Panc1 (cell line): ENCODE results near the gene ST7L. TPM values are rescaled to one million over a fixed set of nuclear protein-coding genes. Genes with fewer than 3 reads are reported as not detected.

ENCODE experiments used
- ATAC-seq: fragments of 200-7000 bp; cut with Tn5 transposase; 2 replicates; pipeline ENCODE4 v1.9.1; 2020; ENCODE audit warnings: mild to moderate bottlenecking, moderate library complexity
- BruUV-seq: library from RNA; stranded (reverse); fragments of 400-500 nt; replicated peaks from 2 replicates; lab custom pipeline; 2021; lab: Mats Ljungman, UMichigan
- CTCF ChIA-PET: fragments of 300-600 bp; sonication (Branson Sonifier 250); formaldehyde crosslinking; loops from one replicate; lab custom pipeline; 2022; ENCODE audit warnings: antibody characterized with exemption; lab: Charles Lee
- POLR2A ChIA-PET: fragments of 300-600 bp; sonication (Branson Sonifier 250); formaldehyde crosslinking; loops from one replicate; lab custom pipeline; 2022; ENCODE audit warnings: antibody characterized with exemption; lab: Charles Lee
- DNase-seq: peaks from one replicate; pipeline ENCODE4 v3.0.0-alpha.2; 2010; ENCODE audit warnings: low read depth, low spot score
- H3K27ac ChIP-seq: 2 replicates; pipeline ENCODE4 v1.5.1; 2011; ENCODE audit warnings: mild to moderate bottlenecking, low read length, inconsistent platforms
- H3K27me3 ChIP-seq: fragments of 200-500 bp; sonication (Bioruptor generic); 2 replicates; pipeline ENCODE4 v1.6.0; 2014; ENCODE audit warnings: low read length, inconsistent platforms; ENCODE audit not compliant: control insufficient read depth, insufficient read depth
- H3K36me3 ChIP-seq: fragments of 200-500 bp; sonication (Bioruptor generic); 2 replicates; pipeline ENCODE4 v1.5.1; 2014; ENCODE audit warnings: inconsistent platforms, mild to moderate bottlenecking, low read length, moderate library complexity; ENCODE audit not compliant: control insufficient read depth, insufficient read depth
- H3K4me1 ChIP-seq: 2 replicates; pipeline ENCODE4 v1.5.1; 2011; ENCODE audit warnings: inconsistent platforms, mild to moderate bottlenecking, low read length, moderate library complexity; ENCODE audit not compliant: control insufficient read depth, insufficient read depth
- H3K4me3 ChIP-seq, 2 experiments: 2 replicates each; pipeline ENCODE4 v1.5.1; 2011 to 2012; ENCODE audit warnings: low read depth in 2 of 2, low read length in 2 of 2, mild to moderate bottlenecking in 2 of 2, inconsistent platforms in 1 of 2, moderate library complexity in 1 of 2
- H3K9me3 ChIP-seq: fragments of 200-500 bp; sonication (Bioruptor generic); 2 replicates; pipeline ENCODE4 v1.5.1; 2014; ENCODE audit warnings: low read depth, mild to moderate bottlenecking, inconsistent platforms, low read length, moderate library complexity; ENCODE audit not compliant: control insufficient read depth, insufficient read depth
- POLR2AphosphoS5 ChIP-seq: IDR thresholded peaks from 2 replicates; pipeline ENCODE4 v1.6.1; 2012; ENCODE audit warnings: mild to moderate bottlenecking, low read depth, low read length, moderate library complexity
- SIN3A ChIP-seq: IDR thresholded peaks from 2 replicates; pipeline ENCODE4 v1.6.1; 2012; ENCODE audit warnings: low read depth, mild to moderate bottlenecking, low read length, moderate library complexity, borderline replicate concordance; ENCODE audit not compliant: insufficient read depth
- TCF7L2 ChIP-seq: IDR thresholded peaks from 2 replicates; pipeline ENCODE4 v1.6.1; 2011; ENCODE audit warnings: mild to moderate bottlenecking, low read depth, low read length, inconsistent platforms
- in situ Hi-C: cut with HindIII; loops from 2 replicates; pipeline ENCODE4 v1.10.0; 2016; ENCODE audit warnings: low sequenced_read_pairs, low pct_unique_long_range_greater_than_20kb
- intact Hi-C: fragments of 100-400 bp; cut with micrococcal nuclease; formaldehyde crosslinking; loops from one replicate; pipeline ENCODE4 v1.10.0; 2022; ENCODE audit not compliant: unreplicated experiment
- total RNA-seq: library from RNA; stranded (reverse); gene quantifications from one replicate; pipeline ENCODE4 v1.2.1, GENCODE V29; 2021; ENCODE audit not compliant: unreplicated experiment
- TF ChIP-seq, protein P1 (sequence below): fragments of 450-650 bp; IDR thresholded peaks from 2 replicates; pipeline ENCODE4 v1.5.1; 2017; ENCODE audit warnings: mild to moderate bottlenecking
- TF ChIP-seq, protein P2 (sequence below), 2 experiments: IDR thresholded peaks; 2 replicates each; pipeline ENCODE4 v1.6.1; 2011 to 2012; ENCODE audit warnings: low read depth in 2 of 2, control low read depth in 1 of 2, low read length in 1 of 2, mild to moderate bottlenecking in 1 of 2, moderate library complexity in 1 of 2; ENCODE audit not compliant: insufficient read depth in 1 of 2

The ST7L gene
- total RNA-seq, 1 experiment from 2014 or later, result 13.4 TPM

DNA sequence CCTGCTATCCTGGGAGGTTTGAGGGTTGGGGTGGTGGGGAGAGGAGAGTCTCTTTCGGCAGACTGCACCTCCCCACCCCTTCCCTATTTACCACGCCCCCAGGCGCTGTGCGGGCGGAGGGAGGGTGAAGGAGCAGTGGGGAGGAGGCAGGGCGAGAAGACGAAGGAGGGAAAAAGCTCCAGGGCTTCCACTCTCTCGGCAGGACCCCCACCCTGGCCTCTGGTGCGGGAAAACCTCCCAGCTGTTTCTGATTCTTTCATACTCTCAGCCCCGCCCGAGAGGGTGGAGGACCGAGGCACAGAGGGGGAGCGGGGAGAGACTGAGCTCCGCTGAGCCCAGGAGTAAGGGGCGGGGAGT is 111.0 kb downstream of the ST7L start:
- no peak for DNase-seq

DNA sequence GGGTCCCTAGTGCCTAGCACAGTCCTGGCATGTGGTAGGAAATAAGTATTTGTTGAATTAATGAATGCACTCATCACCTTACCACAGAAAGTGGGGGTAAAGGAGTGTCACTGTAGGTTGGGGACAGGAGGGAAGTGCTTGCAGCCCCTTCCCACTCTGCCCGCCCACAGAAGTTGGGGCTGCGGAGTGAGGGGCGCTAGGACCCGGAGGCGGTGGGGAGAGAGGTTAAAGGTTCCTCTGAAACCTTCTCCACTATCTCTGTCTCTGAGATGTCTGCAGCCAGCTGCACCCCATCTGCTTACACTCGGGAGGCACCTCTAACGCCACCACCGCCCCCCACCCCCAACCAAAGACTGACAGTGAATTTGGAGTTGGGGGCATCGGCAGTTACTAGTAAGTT is 111.6 kb downstream of the ST7L start:
- CTCF ChIA-PET, result no interaction called here
- TF ChIP-seq, protein P1, sequence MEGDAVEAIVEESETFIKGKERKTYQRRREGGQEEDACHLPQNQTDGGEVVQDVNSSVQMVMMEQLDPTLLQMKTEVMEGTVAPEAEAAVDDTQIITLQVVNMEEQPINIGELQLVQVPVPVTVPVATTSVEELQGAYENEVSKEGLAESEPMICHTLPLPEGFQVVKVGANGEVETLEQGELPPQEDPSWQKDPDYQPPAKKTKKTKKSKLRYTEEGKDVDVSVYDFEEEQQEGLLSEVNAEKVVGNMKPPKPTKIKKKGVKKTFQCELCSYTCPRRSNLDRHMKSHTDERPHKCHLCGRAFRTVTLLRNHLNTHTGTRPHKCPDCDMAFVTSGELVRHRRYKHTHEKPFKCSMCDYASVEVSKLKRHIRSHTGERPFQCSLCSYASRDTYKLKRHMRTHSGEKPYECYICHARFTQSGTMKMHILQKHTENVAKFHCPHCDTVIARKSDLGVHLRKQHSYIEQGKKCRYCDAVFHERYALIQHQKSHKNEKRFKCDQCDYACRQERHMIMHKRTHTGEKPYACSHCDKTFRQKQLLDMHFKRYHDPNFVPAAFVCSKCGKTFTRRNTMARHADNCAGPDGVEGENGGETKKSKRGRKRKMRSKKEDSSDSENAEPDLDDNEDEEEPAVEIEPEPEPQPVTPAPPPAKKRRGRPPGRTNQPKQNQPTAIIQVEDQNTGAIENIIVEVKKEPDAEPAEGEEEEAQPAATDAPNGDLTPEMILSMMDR, result no peak
- TF ChIP-seq SIN3A (no peak), TCF7L2 (no peak), POLR2AphosphoS5 (no peak)
- TF ChIP-seq, protein P2, sequence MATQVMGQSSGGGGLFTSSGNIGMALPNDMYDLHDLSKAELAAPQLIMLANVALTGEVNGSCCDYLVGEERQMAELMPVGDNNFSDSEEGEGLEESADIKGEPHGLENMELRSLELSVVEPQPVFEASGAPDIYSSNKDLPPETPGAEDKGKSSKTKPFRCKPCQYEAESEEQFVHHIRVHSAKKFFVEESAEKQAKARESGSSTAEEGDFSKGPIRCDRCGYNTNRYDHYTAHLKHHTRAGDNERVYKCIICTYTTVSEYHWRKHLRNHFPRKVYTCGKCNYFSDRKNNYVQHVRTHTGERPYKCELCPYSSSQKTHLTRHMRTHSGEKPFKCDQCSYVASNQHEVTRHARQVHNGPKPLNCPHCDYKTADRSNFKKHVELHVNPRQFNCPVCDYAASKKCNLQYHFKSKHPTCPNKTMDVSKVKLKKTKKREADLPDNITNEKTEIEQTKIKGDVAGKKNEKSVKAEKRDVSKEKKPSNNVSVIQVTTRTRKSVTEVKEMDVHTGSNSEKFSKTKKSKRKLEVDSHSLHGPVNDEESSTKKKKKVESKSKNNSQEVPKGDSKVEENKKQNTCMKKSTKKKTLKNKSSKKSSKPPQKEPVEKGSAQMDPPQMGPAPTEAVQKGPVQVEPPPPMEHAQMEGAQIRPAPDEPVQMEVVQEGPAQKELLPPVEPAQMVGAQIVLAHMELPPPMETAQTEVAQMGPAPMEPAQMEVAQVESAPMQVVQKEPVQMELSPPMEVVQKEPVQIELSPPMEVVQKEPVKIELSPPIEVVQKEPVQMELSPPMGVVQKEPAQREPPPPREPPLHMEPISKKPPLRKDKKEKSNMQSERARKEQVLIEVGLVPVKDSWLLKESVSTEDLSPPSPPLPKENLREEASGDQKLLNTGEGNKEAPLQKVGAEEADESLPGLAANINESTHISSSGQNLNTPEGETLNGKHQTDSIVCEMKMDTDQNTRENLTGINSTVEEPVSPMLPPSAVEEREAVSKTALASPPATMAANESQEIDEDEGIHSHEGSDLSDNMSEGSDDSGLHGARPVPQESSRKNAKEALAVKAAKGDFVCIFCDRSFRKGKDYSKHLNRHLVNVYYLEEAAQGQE (IDR thresholded peaks at IDR 0.05; ENCODE audit: insufficient read depth in 1 of 2, low read depth in 2 of 2, low read length in 1 of 2), result no peak
- ATAC-seq (no peak), DNase-seq (no peak)
- no peak overlapping the region for H3K27ac ChIP-seq
- no peaks in the 10 kb centered on the region for H3K36me3 ChIP-seq
- POLR2A ChIA-PET, result no interaction called here
- H3K27me3 ChIP-seq, result no peaks in the 10 kb centered on the region
- intact Hi-C loops, result loop anchor here (10.0 kb wide), 1 partner anchor 107 kb away; the partner anchor contains the start of genes CAPZA1 and ST7L
- no peaks in the 10 kb centered on the region for H3K4me1 ChIP-seq
- no peaks in the 10 kb centered on the region for H3K9me3 ChIP-seq
- in situ Hi-C loops, result no loop called here
- no TSS peak for BruUV-seq
- H3K4me3 ChIP-seq, result no peak overlapping the region

More for the DNA sequence above, 111.0 kb downstream of the ST7L start:
- TF ChIP-seq, protein P2 (IDR thresholded peaks at IDR 0.05; ENCODE audit: insufficient read depth in 1 of 2, low read depth in 2 of 2, low read length in 1 of 2), result no peak
- TF ChIP-seq POLR2AphosphoS5 (no peak), TCF7L2 (no peak)
- CTCF ChIA-PET, result no interaction called here
- Histone ChIP-seq H3K27ac (no peak overlapping the region), H3K27me3 (no peaks in the 10 kb centered on the region), H3K9me3 (no peaks in the 10 kb centered on the region), H3K36me3 (no peaks in the 10 kb centered on the region), H3K4me1 (no peaks in the 10 kb centered on the region), H3K4me3 (peak overlapping the region; percentile 50 to 65)
- POLR2A ChIA-PET, result interaction anchor here (0.6 kb wide), 1 partner anchor 37 kb away, joined by 3 read pairs; no protein-coding TSS in a partner anchor
- no TSS peak for BruUV-seq
- 0 out of 2 replicates have a peak, but pooled peaks have one; percentile 5 for ATAC-seq
- in situ Hi-C loops, result no loop called here
- intact Hi-C loops, result loop anchor here (10.0 kb wide), 1 partner anchor 107 kb away; the partner anchor contains the start of genes CAPZA1 and ST7L
